Endodermal cell (in vitro differentiated cells): Measurements from ENCODE around the gene DYDC1. TPM values are rescaled to one million over a fixed set of nuclear protein-coding genes. Genes with fewer than 3 reads are reported as not detected.

ENCODE experiments used
- DNase-seq: peaks from one replicate; pipeline ENCODE4 v3.0.0-alpha.2; 2017
- H3K27ac ChIP-seq: 2 replicates; pipeline ENCODE4 v1.5.1; 2013; ENCODE audit warnings: mild to moderate bottlenecking, low read depth, low read length, moderate library complexity
- H3K27me3 ChIP-seq: 2 replicates; pipeline ENCODE4 v1.6.1; 2013; ENCODE audit warnings: mild to moderate bottlenecking, low read length, moderate library complexity; ENCODE audit not compliant: insufficient read depth, control insufficient read depth, poor library complexity, severe bottlenecking
- H3K36me3 ChIP-seq: 2 replicates; pipeline ENCODE4 v1.7.0; 2013; ENCODE audit warnings: mild to moderate bottlenecking, low read length, moderate library complexity; ENCODE audit not compliant: control insufficient read depth, insufficient read depth
- H3K4me1 ChIP-seq: one replicate; pipeline ENCODE4 v1.7.0; 2013; ENCODE audit warnings: low read length; ENCODE audit not compliant: control insufficient read depth, insufficient read depth
- H3K4me3 ChIP-seq: 2 replicates; pipeline ENCODE4 v1.5.1; 2013; ENCODE audit warnings: mild to moderate bottlenecking, low read length, moderate library complexity
- H3K9ac ChIP-seq: 2 replicates; pipeline ENCODE4 v1.6.1; 2013; ENCODE audit warnings: mild to moderate bottlenecking, low read length, moderate library complexity; ENCODE audit not compliant: poor library complexity, severe bottlenecking; ENCODE audit errors: extremely low read depth
- H3K9me3 ChIP-seq: 2 replicates; pipeline ENCODE4 v1.6.1; 2013; ENCODE audit warnings: mild to moderate bottlenecking, low read length, moderate library complexity; ENCODE audit not compliant: control insufficient read depth
- H3K27ac Mint-ChIP-seq: 2 replicates; pipeline ENCODE4 v1.8.0; 2020; ENCODE audit warnings: mixed read lengths
- H3K27me3 Mint-ChIP-seq: 2 replicates; pipeline ENCODE4 v1.8.0; 2021; ENCODE audit warnings: mild to moderate bottlenecking, mixed read lengths; ENCODE audit not compliant: insufficient read depth
- H3K36me3 Mint-ChIP-seq: 2 replicates; pipeline ENCODE4 v1.8.0; 2020; ENCODE audit warnings: low read depth, mixed read lengths
- H3K4me1 Mint-ChIP-seq: 2 replicates; pipeline ENCODE4 v1.8.0; 2020; ENCODE audit warnings: mixed read lengths
- H3K4me3 Mint-ChIP-seq: 2 replicates; pipeline ENCODE4 v1.8.0; 2020; ENCODE audit warnings: mild to moderate bottlenecking, moderate library complexity, mixed read lengths
- H3K9me3 Mint-ChIP-seq: 2 replicates; pipeline ENCODE4 v1.8.0; 2020; ENCODE audit warnings: mild to moderate bottlenecking, mixed read lengths
- CTCF ChIP-seq: fragments of 200-600 bp; sonication (generic); conservative IDR thresholded peaks from 2 replicates; pipeline ENCODE4 v1.5.0; 2021; ENCODE audit warnings: antibody characterized with exemption, mild to moderate bottlenecking
- WGBS, 2 experiments: methylation state at CpG; one replicate each; pipeline versions ENCODE4 v1.1.5 to v1.1.7; 2013; ENCODE audit warnings: missing lambda C conversion rate in 2 of 2, mixed read lengths in 1 of 2; ENCODE audit not compliant: insufficient coverage in 1 of 2, insufficient read length in 1 of 2; 5-methylcytosine and 5-hydroxymethylcytosine counted together
- total RNA-seq, 2 donors: library from RNA; stranded (reverse); fragmentation: NEBNext Ultra II Directional in 1 of 2; extraction: Animal tissue kit (Norgen Biotek cat#: 25700) in 1 of 2; gene quantifications; 2 replicates in 1 of 2; 3 replicates in 1 of 2; pipeline ENCODE4 v1.2.1, GENCODE V29; 2021

Gene DYDC1
- total RNA-seq, 2 donors from 2014 or later = 0.55 to 1.3 TPM

- no peak overlapping the region for H3K4me3 Mint-ChIP-seq
- no peaks in the 10 kb centered on the region for H3K36me3 ChIP-seq
Observed at GRCh38 chr10:80324891-80325364, 31.6 kb downstream of the DYDC1 start.

GRCh38 chr10:80324086-80324485, 32.5 kb downstream of the DYDC1 start:
- no peak overlapping the region for H3K4me3 Mint-ChIP-seq

More at GRCh38 chr10:80324891-80325364, 31.6 kb downstream of the DYDC1 start:
- no peak overlapping the region for H3K27ac ChIP-seq
- no peak overlapping the region for H3K4me3 ChIP-seq
- no peaks in the 10 kb centered on the region for H3K27me3 ChIP-seq
- peak; percentile 48 for DNase-seq
- H3K4me1 Mint-ChIP-seq = peaks cover 6% of the 10 kb centered on the region
- H3K27me3 Mint-ChIP-seq = peaks cover 2% of the 10 kb centered on the region
- no peak overlapping the region for H3K9ac ChIP-seq
- WGBS, 2 experiments = 89 to 90% methylated on average over 6 of the region's 6 CpGs
- no peaks in the 10 kb centered on the region for H3K9me3 Mint-ChIP-seq
- H3K4me1 ChIP-seq = no peaks in the 10 kb centered on the region
- no peaks in the 10 kb centered on the region for H3K36me3 Mint-ChIP-seq
- no peaks in the 10 kb centered on the region for H3K9me3 ChIP-seq
- no peak for TF ChIP-seq CTCF
- no peak overlapping the region for H3K27ac Mint-ChIP-seq

GRCh38 chr10:80323311-80323710, 33.2 kb downstream of the DYDC1 start:
- H3K9me3 Mint-ChIP-seq = no peaks in the 10 kb centered on the region

More at GRCh38 chr10:80324086-80324485, 32.5 kb downstream of the DYDC1 start:
- H3K9me3 Mint-ChIP-seq = no peaks in the 10 kb centered on the region
- H3K4me3 ChIP-seq = no peak overlapping the region
- H3K9me3 ChIP-seq = no peaks in the 10 kb centered on the region
- H3K4me1 Mint-ChIP-seq = peaks cover 6% of the 10 kb centered on the region
- no peaks in the 10 kb centered on the region for H3K4me1 ChIP-seq
- H3K36me3 Mint-ChIP-seq = no peaks in the 10 kb centered on the region
- H3K27ac ChIP-seq = no peak overlapping the region
- H3K27me3 Mint-ChIP-seq = peaks cover 2% of the 10 kb centered on the region
- no peak overlapping the region for H3K27ac Mint-ChIP-seq
- H3K9ac ChIP-seq = no peak overlapping the region
- H3K36me3 ChIP-seq = no peaks in the 10 kb centered on the region
- no peak for TF ChIP-seq CTCF
- H3K27me3 ChIP-seq = no peaks in the 10 kb centered on the region
- 94% methylated on average over 1 of the region's 1 CpG; no CpG with 5 or more reads in 1 of the 2 experiments for WGBS, 2 experiments
- DNase-seq = no peak

More at GRCh38 chr10:80323311-80323710, 33.2 kb downstream of the DYDC1 start:
- no peaks in the 10 kb centered on the region for H3K27me3 ChIP-seq
- no peaks in the 10 kb centered on the region for H3K36me3 Mint-ChIP-seq
- H3K9me3 ChIP-seq = no peaks in the 10 kb centered on the region
- H3K4me1 ChIP-seq = no peaks in the 10 kb centered on the region
- no peak overlapping the region for H3K27ac Mint-ChIP-seq
- H3K27me3 Mint-ChIP-seq = peaks cover 4% of the 10 kb centered on the region
- DNase-seq = no peak
- no peak overlapping the region for H3K27ac ChIP-seq
- H3K4me3 ChIP-seq = no peak overlapping the region
- TF ChIP-seq CTCF = no peak
- peaks cover 6% of the 10 kb centered on the region for H3K4me1 Mint-ChIP-seq
- no peaks in the 10 kb centered on the region for H3K36me3 ChIP-seq
- H3K9ac ChIP-seq = no peak overlapping the region
- WGBS, 2 experiments = 81% methylated on average over 3 of the region's 3 CpGs; no CpG with 5 or more reads in 1 of the 2 experiments
- no peak overlapping the region for H3K4me3 Mint-ChIP-seq
